Adrenal gland (tissue), 12 donors: ENCODE results near the gene METTL4. TPM values are rescaled to one million over a fixed set of nuclear protein-coding genes. Genes with fewer than 3 reads are reported as not detected.

ENCODE experiments used
- DNase-seq, 7 donors: peaks; one replicate each; pipeline ENCODE4 v3.0.0-alpha.2; 2019 to 2020
- H3K27ac ChIP-seq, 5 donors: fragments of 200-600 bp; sonication (generic) in 4 of 5; 1 replicate in 3 of 5; 2 replicates in 2 of 5; pipeline versions ENCODE4 v1.5.1 to v1.8.0; 2016 to 2020; ENCODE audit warnings: mild to moderate bottlenecking in 1 of 5
- H3K27me3 ChIP-seq: fragments of 200-600 bp; 2 replicates; pipeline ENCODE4 v1.8.0; 2021
- H3K36me3 ChIP-seq, 2 donors: fragments of 200-600 bp; replicated peaks in 1 of 2; 1 replicate in 1 of 2; 2 replicates in 1 of 2; pipeline versions ENCODE4 v1.5.1 to v1.8.0; 2018 to 2022
- H3K4me1 ChIP-seq, 2 donors: fragments of 200-600 bp; replicated peaks in 1 of 2; 1 replicate in 1 of 2; 2 replicates in 1 of 2; pipeline versions ENCODE4 v1.5.1 to v1.8.0; 2018 to 2021
- H3K4me3 ChIP-seq, 4 donors: fragments of 200-600 bp; sonication (generic) in 3 of 4; one replicate each; pipeline ENCODE4 v1.5.1; 2016 to 2018
- H3K9me3 ChIP-seq, 3 donors: fragments of 200-600 bp; sonication (generic) in 1 of 3; replicated peaks in 1 of 3; 1 replicate in 2 of 3; 2 replicates in 1 of 3; pipeline versions ENCODE4 v1.5.1 to v1.8.0; 2016 to 2021
- POLR2A ChIP-seq, 2 donors: fragments of 450-650 bp; IDR thresholded peaks; one replicate each; pipeline ENCODE4 v1.6.1; 2017; ENCODE audit warnings: antibody characterized with exemption in 2 of 2, mild to moderate bottlenecking in 2 of 2, moderate library complexity in 1 of 2
- WGBS, 4 donors: extraction: QIAGEN DNeasy Blood & Tissue Kit in 2 of 4; methylation state at CpG; one replicate each; pipeline versions ENCODE4 v1.1.5 to v1.1.7; 2013 to 2017; 5-methylcytosine and 5-hydroxymethylcytosine counted together
- intact Hi-C, 2 donors: fragments of 100-400 bp; cut with DNase I; formaldehyde crosslinking; loops; one replicate each; pipeline versions ENCODE4 v1.14.1 to v1.15.0; 2022 to 2023
- polyA plus RNA-seq, 3 donors: library from polyadenylated mRNA; stranded (reverse); fragments of 200-250 nt in 2 of 3; fragments of 350-450 nt in 1 of 3; fragmentation: Illumina TruSeq in 1 of 3; extraction: RNeasy Lipid Tissue Mini Kit (QIAGEN cat#74804) in 1 of 3; gene quantifications; one replicate each; pipeline ENCODE4 v1.2.3, GENCODE V29; 2013 to 2014
- total RNA-seq, 9 donors: library from RNA; depleted of rRNA in 4 of 9; stranded (reverse); fragments of >200 nt in 4 of 9; fragments of 120-200 nt in 1 of 9; fragmentation: NEBNext Ultra II Directional in 1 of 9; extraction: Animal tissue kit (Norgen Biotek cat#: 25700) in 1 of 9; gene quantifications; one replicate each; pipeline versions ENCODE4 v1.1.0 to v1.2.4, GENCODE V29; 2013 to 2023
- TF ChIP-seq, protein P1 (sequence below), 6 experiments: fragments of 450-650 bp in 4 of 6; fragments of 200-600 bp in 2 of 6; sonication (generic) in 1 of 6; IDR thresholded peaks; 1 replicate in 5 of 6; 2 replicates in 1 of 6; pipeline versions ENCODE4 v1.5.1 to v1.8.0; 2016 to 2021; ENCODE audit warnings: antibody characterized with exemption in 6 of 6, mild to moderate bottlenecking in 2 of 6, moderate library complexity in 1 of 6
- donor health status: healthy with polysubstance abuse.
- donor health status: Bipolar disorder and iron deficiency.
- donor health status: DM: yes; HTN: yes; CAD: no.
- donor health status: DM: no; HTN: no; CAD: no.
- donor health status: DM: no; HTN: no; CAD: no.
- donor health status: DM: yes; HTN: yes; CAD: no.

The METTL4 gene
- total and polyA plus RNA-seq, 12 donors: 1.3 to 8.7 (median 5.7) TPM

DNA sequence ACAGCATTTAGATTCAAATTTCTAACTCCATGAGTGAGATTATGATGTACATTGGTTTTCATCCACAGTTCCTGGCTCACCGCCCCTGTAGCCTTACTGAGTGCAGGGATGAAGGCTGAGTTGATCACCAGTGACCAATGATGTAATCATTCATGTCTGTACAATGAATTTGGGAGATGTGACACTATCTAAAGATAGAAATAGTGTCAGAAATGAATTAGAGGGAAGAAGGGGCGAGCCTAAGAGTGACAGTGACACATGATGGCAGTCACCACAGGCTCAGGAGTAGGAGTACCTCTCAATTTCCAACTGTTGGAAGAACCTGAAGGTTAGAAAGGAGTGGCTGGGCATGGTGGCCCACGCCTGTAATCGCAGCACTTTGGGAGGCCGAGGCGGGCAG, 3.2 kb downstream of the METTL4 start:
- no peaks in the 10 kb centered on the region for H3K27me3 ChIP-seq
- TF ChIP-seq, protein P1, sequence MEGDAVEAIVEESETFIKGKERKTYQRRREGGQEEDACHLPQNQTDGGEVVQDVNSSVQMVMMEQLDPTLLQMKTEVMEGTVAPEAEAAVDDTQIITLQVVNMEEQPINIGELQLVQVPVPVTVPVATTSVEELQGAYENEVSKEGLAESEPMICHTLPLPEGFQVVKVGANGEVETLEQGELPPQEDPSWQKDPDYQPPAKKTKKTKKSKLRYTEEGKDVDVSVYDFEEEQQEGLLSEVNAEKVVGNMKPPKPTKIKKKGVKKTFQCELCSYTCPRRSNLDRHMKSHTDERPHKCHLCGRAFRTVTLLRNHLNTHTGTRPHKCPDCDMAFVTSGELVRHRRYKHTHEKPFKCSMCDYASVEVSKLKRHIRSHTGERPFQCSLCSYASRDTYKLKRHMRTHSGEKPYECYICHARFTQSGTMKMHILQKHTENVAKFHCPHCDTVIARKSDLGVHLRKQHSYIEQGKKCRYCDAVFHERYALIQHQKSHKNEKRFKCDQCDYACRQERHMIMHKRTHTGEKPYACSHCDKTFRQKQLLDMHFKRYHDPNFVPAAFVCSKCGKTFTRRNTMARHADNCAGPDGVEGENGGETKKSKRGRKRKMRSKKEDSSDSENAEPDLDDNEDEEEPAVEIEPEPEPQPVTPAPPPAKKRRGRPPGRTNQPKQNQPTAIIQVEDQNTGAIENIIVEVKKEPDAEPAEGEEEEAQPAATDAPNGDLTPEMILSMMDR (IDR thresholded peaks at IDR 0.05): no peak
- no peak for TF ChIP-seq POLR2A (IDR thresholded peaks at IDR 0.05)
- peaks cover 11% of the 10 kb centered on the region in 2 donors for H3K4me1 ChIP-seq
- DNase-seq: no peak
- H3K4me3 ChIP-seq: no peak overlapping the region
- H3K27ac ChIP-seq: no peak overlapping the region
- H3K36me3 ChIP-seq: no peaks in the 10 kb centered on the region
- WGBS, 4 donors: 77 to 96% (median 82%) methylated on average over 5 to 6 of the region's 6 CpGs
- no peaks in the 10 kb centered on the region for H3K9me3 ChIP-seq
- intact Hi-C loops: no loop called here

DNA sequence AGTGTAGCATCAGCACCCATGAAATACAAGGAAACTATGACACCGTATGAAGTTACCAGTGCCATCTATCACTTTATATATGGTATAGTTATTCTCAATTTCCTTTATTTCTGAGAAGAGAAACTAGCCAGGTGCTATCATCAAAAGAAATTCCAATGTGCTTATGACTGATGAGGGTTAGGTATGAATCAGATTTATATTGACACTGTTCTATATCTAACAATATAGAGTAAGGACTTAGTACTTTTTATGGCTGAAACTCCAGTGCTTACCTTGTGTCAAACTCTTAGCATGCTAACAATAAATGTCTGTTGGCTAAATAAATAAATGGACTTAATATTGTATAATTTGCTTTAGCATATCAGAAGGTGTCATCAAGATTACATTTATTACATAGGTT, 6.9 kb downstream of the METTL4 start:
- Histone ChIP-seq H3K27ac (no peak overlapping the region), H3K4me3 (no peak overlapping the region), H3K27me3 (no peaks in the 10 kb centered on the region), H3K4me1 (no peaks in the 10 kb centered on the region), H3K9me3 (no peaks in the 10 kb centered on the region), H3K36me3 (no peaks in the 10 kb centered on the region)
- DNase-seq: no peak
- TF ChIP-seq, protein P1 (IDR thresholded peaks at IDR 0.05): no peak
- no peak for TF ChIP-seq POLR2A (IDR thresholded peaks at IDR 0.05)
- WGBS, 4 donors: 89 to 100% (median 97%) methylated on average over 1 of the region's 1 CpG
- intact Hi-C loops: no loop called here

- intact Hi-C loops: no loop called here
- Histone ChIP-seq H3K9me3 (no peaks in the 10 kb centered on the region), H3K36me3 (no peaks in the 10 kb centered on the region), H3K27ac (no peak overlapping the region), H3K4me3 (no peak overlapping the region), H3K27me3 (no peaks in the 10 kb centered on the region), H3K4me1 (no peaks in the 10 kb centered on the region)
- 91 to 98% (median 92%) methylated on average over 1 of the region's 1 CpG for WGBS, 4 donors
- no peak for TF ChIP-seq POLR2A (IDR thresholded peaks at IDR 0.05)
- TF ChIP-seq, protein P1 (IDR thresholded peaks at IDR 0.05): no peak
- no peak for DNase-seq
These were observed 12.1 kb downstream of the METTL4 start for GRCh38 chr18:2559249-2559648.

DNA sequence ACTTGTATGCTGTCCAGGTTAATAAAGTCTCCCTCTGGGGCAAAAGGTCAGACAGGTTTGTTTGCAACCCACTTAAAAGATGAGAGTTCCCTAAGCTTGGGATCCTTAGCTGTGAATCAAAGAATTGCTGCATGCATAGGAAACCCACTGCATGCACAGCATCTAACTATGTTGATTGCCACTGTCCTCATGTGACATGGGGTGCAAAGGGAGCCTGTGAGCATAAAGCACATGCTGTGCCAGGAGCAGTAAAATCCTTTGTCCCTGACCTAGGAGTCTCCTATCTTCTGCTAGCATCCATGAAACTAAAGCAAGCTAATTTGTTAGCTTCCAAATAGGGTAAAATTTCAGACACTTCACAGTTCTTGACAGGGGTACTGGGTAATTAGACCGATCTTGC, 13.8 kb downstream of the METTL4 start:
- Histone ChIP-seq H3K27ac (no peak overlapping the region), H3K4me3 (no peak overlapping the region), H3K4me1 (no peaks in the 10 kb centered on the region), H3K27me3 (no peaks in the 10 kb centered on the region), H3K36me3 (no peaks in the 10 kb centered on the region), H3K9me3 (no peaks in the 10 kb centered on the region)
- DNase-seq: no peak
- TF ChIP-seq, protein P1 (IDR thresholded peaks at IDR 0.05): no peak
- no peak for TF ChIP-seq POLR2A (IDR thresholded peaks at IDR 0.05)
- WGBS, 4 donors: 50 to 100% (median 57%) methylated on average over 1 of the region's 1 CpG
- intact Hi-C loops: no loop called here
